Neutrophil (primary cell): ENCODE results near the gene AKAP12.

ENCODE experiments used
- H3K27ac ChIP-seq: fragments of 200-600 bp; sonication (generic); 2 replicates; pipeline ENCODE4 v1.5.1; 2016; ENCODE audit warnings: mild to moderate bottlenecking, moderate library complexity
- H3K27me3 ChIP-seq: fragments of 200-600 bp; sonication (generic); 2 replicates; pipeline ENCODE4 v1.6.0; 2016; ENCODE audit warnings: mild to moderate bottlenecking
- H3K36me3 ChIP-seq: fragments of 200-600 bp; sonication (generic); 2 replicates; pipeline ENCODE4 v1.5.1; 2017
- H3K4me1 ChIP-seq, 2 experiments: fragments of 200-600 bp in 1 of 2; sonication (generic) in 1 of 2; 1 replicate in 1 of 2; 2 replicates in 1 of 2; pipeline versions ENCODE4 v1.5.1 to v1.6.1; 2013 to 2016; ENCODE audit warnings: low read depth in 1 of 2, low read length in 1 of 2, mild to moderate bottlenecking in 1 of 2, moderate library complexity in 1 of 2; ENCODE audit not compliant: control insufficient read depth in 1 of 2, insufficient read depth in 1 of 2
- H3K4me3 ChIP-seq, 2 experiments: fragments of 200-600 bp in 1 of 2; sonication (generic) in 1 of 2; 1 replicate in 1 of 2; 2 replicates in 1 of 2; pipeline ENCODE4 v1.5.1; 2013 to 2016; ENCODE audit warnings: low read depth in 1 of 2, low read length in 1 of 2, mild to moderate bottlenecking in 1 of 2, moderate library complexity in 1 of 2
- H3K9me3 ChIP-seq: fragments of 200-600 bp; sonication (generic); 2 replicates; pipeline ENCODE4 v1.5.1; 2016
- CTCF ChIP-seq: fragments of 200-600 bp; sonication (generic); IDR thresholded peaks from 2 replicates; pipeline ENCODE4 v1.5.1; 2016; ENCODE audit warnings: antibody characterized with exemption

The AKAP12 gene

DNA sequence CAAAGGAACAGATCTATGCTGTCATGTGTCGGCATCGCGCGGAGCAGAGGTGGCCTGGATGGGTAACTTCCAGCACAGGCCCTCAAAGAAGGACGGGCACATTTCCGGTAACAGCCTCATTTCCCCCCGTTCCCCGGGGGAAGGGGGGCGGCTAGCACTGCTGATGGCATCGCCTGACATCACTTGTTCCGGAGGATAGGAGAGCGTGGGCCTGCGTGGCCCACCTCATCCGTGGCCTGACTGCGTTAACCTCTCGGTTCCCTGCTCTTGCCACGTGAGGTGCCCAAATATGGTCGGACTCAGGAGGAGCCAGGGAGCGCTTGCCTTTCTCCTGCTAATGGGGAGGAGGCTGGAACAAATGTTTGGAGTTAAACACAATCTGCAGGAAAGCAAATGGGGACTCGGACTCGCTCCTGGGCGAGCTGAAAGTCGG lies at the start of gene AKAP12:
Gene AKAP12 (plus strand): TSS at position 365 of the 433 bp plus-strand sequence. CDS start 596 bp downstream, outside the sequence.
- no peak within 1 kb of the TSS for H3K4me3 ChIP-seq
- H3K36me3 ChIP-seq: no peaks in the 10 kb centered on the region
- peaks cover 96% of the 10 kb centered on the region for H3K27me3 ChIP-seq
- no peak within 1 kb of the TSS for H3K27ac ChIP-seq
- H3K9me3 ChIP-seq: no peaks in the 10 kb centered on the region
- TF ChIP-seq CTCF: no peak
- H3K4me1 ChIP-seq: peaks cover 0 to 10% of the 10 kb centered on the region in 2 experiments

DNA sequence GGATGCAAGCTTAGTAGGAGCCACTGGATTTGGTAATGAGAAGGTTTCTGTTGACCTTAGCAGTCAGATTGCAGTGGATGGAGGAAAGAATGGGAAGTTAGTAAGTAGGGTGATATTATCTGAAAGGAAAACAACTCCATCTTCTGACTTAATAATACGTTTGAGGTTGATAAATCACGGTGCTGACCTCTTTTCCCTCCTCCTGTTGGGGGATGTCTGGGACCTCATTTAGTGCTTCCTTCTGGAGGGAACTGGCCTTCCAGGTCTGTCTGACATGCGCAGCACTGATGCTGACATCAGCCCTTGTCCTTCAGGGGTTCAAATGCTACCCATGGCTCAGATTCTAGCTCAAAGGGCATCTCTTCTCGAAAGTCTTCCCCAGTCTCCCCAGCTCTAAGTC lies 48.2 kb upstream of the AKAP12 start:
- Histone ChIP-seq H3K36me3 (no peaks in the 10 kb centered on the region), H3K4me1 (no peaks in the 10 kb centered on the region), H3K27me3 (no peaks in the 10 kb centered on the region), H3K4me3 (no peak overlapping the region), H3K27ac (no peak overlapping the region), H3K9me3 (no peaks in the 10 kb centered on the region)
- no peak for TF ChIP-seq CTCF

GRCh38 chr6:151196555-151196954 lies 43.2 kb upstream of the AKAP12 start:
- TF ChIP-seq CTCF: no peak
- Histone ChIP-seq H3K27ac (no peak overlapping the region), H3K27me3 (no peaks in the 10 kb centered on the region), H3K4me1 (no peaks in the 10 kb centered on the region), H3K36me3 (no peaks in the 10 kb centered on the region), H3K4me3 (no peak overlapping the region), H3K9me3 (no peaks in the 10 kb centered on the region)

DNA sequence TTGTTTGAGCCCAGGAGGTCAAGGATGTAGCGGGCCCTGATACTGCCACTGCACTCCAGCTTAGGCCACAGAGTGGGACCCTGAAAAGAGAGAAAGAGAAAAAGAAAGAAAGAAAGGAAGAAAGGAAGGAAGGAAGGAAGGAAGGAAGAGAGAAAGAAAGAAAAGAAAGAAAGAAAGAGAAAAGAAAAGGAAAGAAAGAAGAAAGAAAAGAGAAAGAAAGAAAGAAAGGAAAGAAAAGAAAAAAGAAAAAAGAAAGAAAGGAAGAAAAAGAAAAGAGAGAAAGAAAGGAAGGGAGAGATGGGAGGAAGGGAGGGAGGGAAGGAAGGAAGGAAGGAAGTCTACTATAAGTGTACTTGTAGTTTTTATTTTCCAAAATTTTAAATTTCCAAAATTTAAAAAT lies 42.2 kb upstream of the AKAP12 start:
- Histone ChIP-seq H3K36me3 (no peaks in the 10 kb centered on the region), H3K4me1 (no peaks in the 10 kb centered on the region)
- TF ChIP-seq CTCF: no peak

DNA sequence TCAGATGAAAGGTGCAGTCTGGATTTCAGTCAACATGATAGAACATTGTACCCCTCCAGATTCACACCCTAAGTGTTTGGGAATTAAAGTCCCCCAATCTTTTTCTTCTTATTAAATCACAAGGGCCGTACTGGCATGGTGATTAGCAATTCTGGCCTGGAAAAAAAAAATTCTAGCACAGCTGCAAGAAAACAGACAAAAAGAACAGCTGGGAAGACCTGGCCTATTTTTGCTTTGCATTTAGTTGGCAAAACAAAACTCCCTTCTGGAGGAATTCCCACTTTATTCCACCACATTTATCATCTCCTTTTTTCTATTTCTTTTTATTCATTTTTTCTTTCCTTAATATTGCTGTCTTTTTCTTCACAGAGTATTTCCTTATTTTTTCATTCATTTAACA lies 39.8 kb upstream of the AKAP12 start:
- no peak overlapping the region for H3K4me3 ChIP-seq
- no peaks in the 10 kb centered on the region for H3K9me3 ChIP-seq

More for the DNA sequence above, 42.2 kb upstream of the AKAP12 start:
- Histone ChIP-seq H3K27me3 (no peaks in the 10 kb centered on the region), H3K9me3 (no peaks in the 10 kb centered on the region), H3K27ac (no peak overlapping the region), H3K4me3 (no peak overlapping the region)

More for the DNA sequence above, 39.8 kb upstream of the AKAP12 start:
- TF ChIP-seq CTCF: no peak
- Histone ChIP-seq H3K27ac (no peak overlapping the region), H3K27me3 (no peaks in the 10 kb centered on the region), H3K4me1 (no peaks in the 10 kb centered on the region), H3K36me3 (no peaks in the 10 kb centered on the region)
